HG02943 (cell line): ENCODE data around the gene SYNDIG1.

Experiments
- ATAC-seq: cut with Tn5 transposase; IDR thresholded peaks from one replicate; pipeline ENCODE4 v1.9.1; 2021; ENCODE audit warnings: mild to moderate bottlenecking, low read depth, moderate library complexity; ENCODE audit not compliant: unreplicated experiment

Gene SYNDIG1

DNA sequence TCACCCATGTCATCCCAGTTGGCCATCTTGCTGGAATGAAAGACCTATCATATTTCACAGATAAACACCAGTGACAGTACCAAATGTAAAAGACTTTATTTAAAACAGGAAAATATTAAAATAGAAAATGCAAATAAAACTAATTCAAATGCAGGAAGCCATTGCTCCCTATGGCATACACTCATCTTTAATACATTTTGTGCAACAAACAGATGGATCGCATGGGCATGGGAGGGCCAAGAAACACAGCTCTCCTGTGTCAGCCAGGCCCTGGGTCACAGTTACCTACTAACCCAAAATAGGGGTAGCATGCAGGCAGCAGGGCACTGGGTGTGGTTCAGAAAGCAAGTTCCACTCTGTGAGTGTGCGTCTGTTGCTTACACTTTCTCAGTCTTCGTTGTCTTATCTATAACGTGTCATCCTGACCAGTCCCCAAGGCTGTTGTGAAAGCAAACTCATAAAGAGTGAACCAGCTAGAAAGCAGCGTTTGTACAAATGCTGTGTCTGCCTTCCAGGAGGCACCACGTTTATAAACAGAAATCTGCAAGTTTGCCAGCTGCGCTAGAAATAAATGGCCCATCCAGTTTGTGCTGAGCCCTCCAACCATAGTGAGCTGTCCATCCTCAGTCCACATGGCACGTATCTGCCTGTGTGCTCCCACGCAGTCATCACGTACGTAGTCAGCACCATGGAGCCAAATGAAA is 180.5 kb downstream of the SYNDIG1 start:
- ATAC-seq: no peak

GRCh38 chr20:24651171-24651975 is 181.9 kb downstream of the SYNDIG1 start:
- ATAC-seq: no peak

GRCh38 chr20:24651976-24652345 is 182.5 kb downstream of the SYNDIG1 start:
- no peak for ATAC-seq

GRCh38 chr20:24653306-24653705 is 183.9 kb downstream of the SYNDIG1 start:
- ATAC-seq: no peak

DNA sequence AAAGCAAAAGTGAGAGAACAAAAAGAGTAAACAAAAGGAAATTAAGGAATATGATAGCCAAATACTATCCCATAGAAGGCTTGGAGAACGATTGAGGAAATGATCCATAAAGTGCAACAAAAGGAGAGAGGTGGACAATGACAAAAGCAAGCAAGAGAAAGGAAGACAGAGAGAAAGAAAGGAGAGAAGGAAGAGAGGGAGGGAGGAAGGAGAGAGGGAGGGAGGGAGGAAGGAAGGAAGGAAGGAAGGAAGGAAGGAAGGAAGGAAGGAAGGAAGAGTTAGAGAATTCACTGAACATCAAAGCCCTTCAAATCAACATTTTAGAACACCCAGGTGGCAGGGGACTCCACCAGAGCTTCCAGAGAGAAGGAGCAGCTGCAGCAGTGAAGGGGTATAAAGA is 185.0 kb downstream of the SYNDIG1 start:
- no peak for ATAC-seq

GRCh38 chr20:24656391-24656790 is 187.0 kb downstream of the SYNDIG1 start:
- no peak for ATAC-seq

GRCh38 chr20:24657196-24657595 is 187.8 kb downstream of the SYNDIG1 start:
- ATAC-seq: no peak

- no peak for ATAC-seq
These were observed 188.6 kb downstream of the SYNDIG1 start for GRCh38 chr20:24657878-24658620.

GRCh38 chr20:24658920-24659660 is 189.7 kb downstream of the SYNDIG1 start:
- no peak for ATAC-seq

GRCh38 chr20:24659835-24660234 is 190.4 kb downstream of the SYNDIG1 start:
- no peak for ATAC-seq

DNA sequence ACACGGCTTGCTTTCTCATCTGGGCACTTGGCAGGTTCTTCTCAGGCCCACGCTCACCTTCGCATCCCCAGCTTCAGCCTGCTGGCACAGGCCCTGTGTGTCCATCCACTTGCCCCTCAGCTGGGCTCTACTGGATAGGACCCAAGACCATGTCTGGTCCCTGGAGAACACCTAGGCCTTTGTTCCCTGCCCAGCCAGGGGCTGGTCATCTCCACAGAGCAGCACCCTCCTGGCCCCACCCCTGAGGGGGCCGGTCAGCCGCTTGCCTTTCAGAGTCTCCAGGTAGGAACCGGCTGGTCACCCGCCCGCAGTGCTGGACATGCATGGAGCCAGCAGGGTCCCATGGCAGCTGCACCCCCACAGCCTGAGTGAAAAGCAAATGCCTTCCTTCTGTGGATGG is 191.2 kb downstream of the SYNDIG1 start:
- no peak for ATAC-seq

DNA sequence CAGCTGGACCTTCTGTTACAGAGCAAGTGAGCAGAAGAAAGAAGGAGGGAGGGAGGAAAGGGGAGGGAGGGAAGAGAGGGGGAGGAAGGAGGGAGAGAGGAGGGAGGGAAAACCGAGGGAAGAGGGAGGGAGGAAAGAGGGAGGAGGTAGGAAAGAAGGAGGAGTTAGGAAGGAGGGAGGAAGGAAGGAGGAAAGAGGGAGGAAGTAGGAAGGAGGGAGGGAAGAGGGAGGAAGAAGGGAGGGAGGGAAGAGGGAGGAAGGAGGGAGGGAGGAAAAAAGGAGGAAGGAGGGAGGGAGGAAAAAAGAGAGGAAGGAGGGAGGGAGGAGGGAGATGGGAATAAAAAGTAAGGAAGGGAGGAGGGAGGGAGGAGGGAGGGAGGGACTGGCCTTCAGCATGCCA is 191.8 kb downstream of the SYNDIG1 start:
- ATAC-seq: no peak

GRCh38 chr20:24662322-24662721 is 192.9 kb downstream of the SYNDIG1 start:
- ATAC-seq: no peak

DNA sequence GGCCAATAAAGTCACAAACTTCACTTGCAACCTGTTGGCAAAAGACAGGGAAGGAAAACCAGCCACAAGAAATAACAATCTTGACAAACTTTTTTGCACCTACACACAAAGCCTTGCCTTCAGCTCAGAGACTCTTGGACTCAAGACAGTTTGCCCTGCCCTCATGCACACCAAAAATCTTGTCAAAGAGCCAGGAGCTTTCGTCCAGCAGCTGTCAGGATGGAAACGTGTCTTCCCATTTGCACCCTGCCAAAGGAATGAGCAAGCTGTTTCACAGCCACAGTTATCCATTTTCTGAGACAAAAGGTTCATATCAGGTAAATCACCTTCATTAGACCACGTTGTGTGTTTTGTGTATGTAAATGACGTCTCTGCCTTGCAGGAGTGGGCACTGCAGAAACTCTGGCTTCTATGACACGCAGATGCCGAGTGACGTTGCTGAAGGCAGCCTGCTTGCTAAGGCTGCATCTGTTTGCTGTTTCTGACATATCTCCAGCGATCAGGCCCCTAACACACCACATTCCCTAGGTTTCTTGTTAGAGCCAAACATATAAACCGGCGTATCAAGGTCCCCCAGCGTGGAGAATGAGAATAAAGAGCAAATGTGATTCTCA is 193.4 kb downstream of the SYNDIG1 start:
- no peak for ATAC-seq

DNA sequence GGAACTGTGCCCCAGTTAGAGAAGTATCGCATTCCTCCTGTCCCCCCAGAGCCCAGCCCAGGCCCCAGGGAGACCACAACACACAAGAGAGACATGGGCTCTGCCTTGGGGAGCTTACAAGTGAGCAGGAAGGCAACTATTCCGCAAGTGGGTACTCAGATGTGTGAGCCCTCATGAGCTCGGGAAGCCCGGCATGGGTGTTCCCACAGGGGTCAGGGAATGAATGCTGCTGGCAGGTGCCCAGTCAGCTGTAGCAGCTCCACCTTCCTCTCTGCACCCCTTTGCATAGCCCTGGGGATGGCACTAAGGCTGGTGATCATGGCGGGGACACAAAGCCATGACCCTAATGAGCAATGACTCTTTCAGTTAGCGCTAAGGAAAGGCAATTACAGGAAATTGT is 194.1 kb downstream of the SYNDIG1 start:
- ATAC-seq: no peak

DNA sequence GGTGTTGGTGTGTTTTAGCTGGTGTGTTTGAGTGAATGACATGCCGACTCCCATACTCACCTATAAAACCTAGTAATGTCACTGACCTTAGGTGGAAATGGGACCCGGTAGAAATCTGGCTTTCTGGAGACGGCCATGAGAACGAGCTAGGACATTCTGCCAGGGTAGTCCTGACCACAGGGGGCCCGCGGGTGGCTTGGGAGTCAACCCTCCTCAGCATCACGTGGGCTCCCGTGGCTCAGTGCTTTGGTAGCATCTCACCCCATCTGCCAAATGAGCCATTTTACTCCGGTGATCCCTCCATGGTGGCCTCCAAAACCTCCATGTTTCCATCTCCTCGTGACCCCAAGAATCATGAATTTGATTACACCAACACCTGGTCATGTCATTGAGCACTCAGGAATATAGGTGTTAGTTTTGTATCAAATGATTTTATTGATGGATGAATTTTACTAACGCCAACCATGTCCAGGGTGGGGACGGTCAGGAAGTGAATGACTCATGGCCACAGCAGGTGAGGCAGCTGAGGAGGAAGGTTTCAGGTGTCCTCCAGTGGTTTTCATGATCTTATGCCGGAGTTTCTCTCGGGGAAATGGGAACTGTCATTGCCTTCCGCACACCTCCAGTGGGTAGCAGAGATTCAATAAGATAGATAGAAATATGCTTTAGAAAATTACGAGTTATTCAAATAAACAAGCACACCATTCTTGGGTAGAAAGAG is 195.0 kb downstream of the SYNDIG1 start:
- ATAC-seq: no peak

- ATAC-seq: no peak
These were observed 195.8 kb downstream of the SYNDIG1 start for GRCh38 chr20:24665196-24665595.

GRCh38 chr20:24665741-24666191 is 196.3 kb downstream of the SYNDIG1 start:
- ATAC-seq: no peak

DNA sequence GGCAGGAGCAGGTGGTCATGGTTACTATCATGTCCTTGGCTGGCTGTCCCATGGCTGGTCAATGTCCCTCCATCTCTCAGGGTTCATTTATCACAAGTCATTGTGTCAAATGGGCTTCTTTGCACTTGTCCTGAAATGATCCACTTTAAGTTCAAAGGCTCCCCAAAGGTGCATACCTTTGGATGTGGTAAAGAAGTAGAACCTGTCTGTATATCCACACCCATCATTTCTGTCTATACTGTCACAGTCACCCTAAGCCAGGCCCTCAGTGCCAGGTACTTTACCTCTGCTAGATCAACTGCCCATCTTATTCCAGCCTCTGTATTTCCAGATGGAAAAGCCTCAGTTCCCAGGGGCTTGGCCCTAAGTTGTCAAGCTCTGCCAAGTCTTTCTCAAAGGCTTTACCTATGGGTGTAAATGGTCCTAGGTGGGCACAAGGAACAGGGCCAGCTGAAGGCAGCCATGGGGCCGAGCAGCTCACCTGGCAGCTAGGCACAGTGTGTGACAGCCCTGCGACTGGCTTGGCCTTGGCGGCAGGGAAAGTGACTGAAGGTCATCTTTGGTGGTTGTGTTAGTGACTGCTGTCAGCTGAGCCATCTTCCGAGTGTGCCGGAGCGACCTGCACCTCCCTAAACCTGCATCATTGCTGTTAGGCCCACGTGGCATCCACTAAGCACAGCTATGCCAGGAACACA is 198.4 kb downstream of the SYNDIG1 start:
- ATAC-seq: no peak
